ENCODE measurements around the gene FAM81B.
A peak's percentile ranks its signal among the peaks of the same experiment; 100 is the strongest.
"Not testable (repeated sequence)": the region's sequence is repeated elsewhere in the genome, so short reads cannot be mapped to it uniquely, and the experiment has no call there.

Gene FAM81B

GRCh38 chr5:95390812-95391492, at the start of gene FAM81B:
TSS of gene FAM81B (plus strand) at chr5:95391366. CDS start at chr5:95391390, 24 bp downstream.
- no peak for DNase-seq (ENCODE audit: low spot score)

GRCh38 chr5:95341444-95341843, 49.7 kb upstream of the FAM81B start:
- not testable (repeated sequence) for DNase-seq (ENCODE audit: low spot score)

- peak; percentile 17 for DNase-seq (ENCODE audit: low spot score)
Measured at GRCh38 chr5:95347506-95348120, 43.6 kb upstream of the FAM81B start.

- DNase-seq (ENCODE audit: low spot score), result no peak
Measured at GRCh38 chr5:95350631-95351030, 40.5 kb upstream of the FAM81B start.

GRCh38 chr5:95352691-95353090, 38.5 kb upstream of the FAM81B start:
- DNase-seq (ENCODE audit: low spot score), result no peak

- no peak for DNase-seq (ENCODE audit: low spot score)
Measured at GRCh38 chr5:95358320-95358719, 32.8 kb upstream of the FAM81B start.

GRCh38 chr5:95358848-95359247, 32.3 kb upstream of the FAM81B start:
- DNase-seq (ENCODE audit: low spot score), result no peak

GRCh38 chr5:95360667-95361066, 30.5 kb upstream of the FAM81B start:
- not testable (repeated sequence) for DNase-seq (ENCODE audit: low spot score)

GRCh38 chr5:95365302-95366095, 25.7 kb upstream of the FAM81B start:
- no peak for DNase-seq (ENCODE audit: low spot score)

- no peak for DNase-seq (ENCODE audit: low spot score)
Measured at GRCh38 chr5:95369782-95370181, 21.4 kb upstream of the FAM81B start.

- no peak for DNase-seq (ENCODE audit: low spot score)
Measured at GRCh38 chr5:95374061-95374460, 17.1 kb upstream of the FAM81B start.

- no peak for DNase-seq (ENCODE audit: low spot score)
Measured at GRCh38 chr5:95375591-95375990, 15.6 kb upstream of the FAM81B start.

GRCh38 chr5:95379133-95379532, 12.0 kb upstream of the FAM81B start:
- no peak for DNase-seq (ENCODE audit: low spot score)

- DNase-seq (ENCODE audit: low spot score), result no peak
Measured at GRCh38 chr5:95380103-95380628, 11.0 kb upstream of the FAM81B start.

GRCh38 chr5:95382801-95383200, 8.4 kb upstream of the FAM81B start:
- DNase-seq (ENCODE audit: low spot score), result no peak

GRCh38 chr5:95384485-95385213, 6.5 kb upstream of the FAM81B start:
- DNase-seq (ENCODE audit: low spot score), result no peak

GRCh38 chr5:95385334-95385733, 5.8 kb upstream of the FAM81B start:
- no peak for DNase-seq (ENCODE audit: low spot score)

GRCh38 chr5:95391965-95392364, 799 bp downstream of the FAM81B start:
- not testable (repeated sequence) for DNase-seq (ENCODE audit: low spot score)

- no peak for DNase-seq (ENCODE audit: low spot score)
Measured at GRCh38 chr5:95392593-95393182, 1.5 kb downstream of the FAM81B start.

- no peak for DNase-seq (ENCODE audit: low spot score)
Measured at GRCh38 chr5:95393279-95393678, 2.1 kb downstream of the FAM81B start.

GRCh38 chr5:95398989-95399388, 7.8 kb downstream of the FAM81B start:
- DNase-seq (ENCODE audit: low spot score), result no peak

GRCh38 chr5:95401626-95402025, 10.5 kb downstream of the FAM81B start:
- peak; percentile 14 for DNase-seq (ENCODE audit: low spot score)

All from pons (tissue), 1 donor.